HEK293 (cell line): ENCODE results near the gene SLC25A12.

Experiments used
- CTCF ChIA-PET: fragments of 350-600 bp; formaldehyde crosslinking; extraction: SDS; loops from one replicate; lab custom pipeline; 2021; ENCODE audit warnings: antibody characterized with exemption; lab: Yijun Ruan, JAX
- POLR2A ChIA-PET: fragments of 300-600 bp; formaldehyde crosslinking; extraction: SDS; loops from one replicate; lab custom pipeline; 2020; ENCODE audit warnings: antibody characterized with exemption, inconsistent platforms; lab: Yijun Ruan, JAX
- H3K27ac ChIP-seq: fragments of 200-500 bp; sonication (Bioruptor generic); 2 replicates; pipeline ENCODE4 v1.5.1; 2014; ENCODE audit warnings: low read depth, low read length, control low read depth, inconsistent platforms; ENCODE audit errors: extremely low read depth
- H3K36me3 ChIP-seq, 2 experiments: fragments of 200-500 bp in 1 of 2; sonication (Bioruptor generic) in 1 of 2; 1 replicate in 1 of 2; 2 replicates in 1 of 2; pipeline ENCODE4 v1.5.1; 2014 to 2017; ENCODE audit warnings: inconsistent platforms in 2 of 2, low read length in 2 of 2; ENCODE audit not compliant: control insufficient read depth in 2 of 2, insufficient read depth in 1 of 2
- H3K4me1 ChIP-seq: fragments of 200-500 bp; sonication (Bioruptor generic); 2 replicates; pipeline ENCODE4 v1.5.1; 2014; ENCODE audit warnings: mild to moderate bottlenecking, low read length, inconsistent platforms; ENCODE audit not compliant: control insufficient read depth, insufficient read depth
- H3K4me3 ChIP-seq: 2 replicates; pipeline ENCODE4 v1.5.1; 2011; ENCODE audit warnings: low read depth, mild to moderate bottlenecking, control low read depth, low read length, moderate library complexity
- H3K9me3 ChIP-seq: fragments of 200-500 bp; sonication (Bioruptor generic); 2 replicates; pipeline ENCODE4 v1.5.1; 2014; ENCODE audit warnings: low read depth, low read length, inconsistent platforms; ENCODE audit not compliant: control insufficient read depth, insufficient read depth
- GLI4 ChIP-seq: fragments of 450-650 bp; formaldehyde crosslinking; IDR thresholded peaks from 2 replicates; pipeline ENCODE4 v1.5.1; 2016; ENCODE audit warnings: missing biosample characterization, missing genetic modification characterization
- ZBTB17 ChIP-seq: fragments of 450-650 bp; formaldehyde crosslinking; IDR thresholded peaks from 2 replicates; pipeline ENCODE4 v1.5.1; 2016; ENCODE audit warnings: missing biosample characterization, missing genetic modification characterization
- ZBTB26 ChIP-seq: fragments of 450-650 bp; formaldehyde crosslinking; optimal IDR thresholded peaks from 2 replicates; pipeline ENCODE3; 2016; ENCODE audit warnings: missing biosample characterization, mild to moderate bottlenecking, missing genetic modification characterization
- ZNF18 ChIP-seq: fragments of 450-650 bp; formaldehyde crosslinking; IDR thresholded peaks from 2 replicates; pipeline ENCODE4 v1.5.1; 2016; ENCODE audit warnings: missing biosample characterization, missing genetic modification characterization
- ZNF202 ChIP-seq: fragments of 450-650 bp; formaldehyde crosslinking; IDR thresholded peaks from 2 replicates; pipeline ENCODE4 v1.5.1; 2016; ENCODE audit warnings: missing biosample characterization, missing genetic modification characterization, borderline replicate concordance
- ZNF211 ChIP-seq: fragments of 450-650 bp; formaldehyde crosslinking; IDR thresholded peaks from 2 replicates; pipeline ENCODE4 v1.5.1; 2016; ENCODE audit warnings: low read depth, missing biosample characterization, missing genetic modification characterization
- ZNF274 ChIP-seq, 2 experiments: fragments of 200-500 bp in 1 of 2; fragments of 450-650 bp in 1 of 2; sonication (Bioruptor generic) in 1 of 2; formaldehyde crosslinking in 1 of 2; IDR thresholded peaks; 2 replicates each; pipeline versions ENCODE4 v1.5.1 to v1.6.1; 2014 to 2016; ENCODE audit warnings: borderline replicate concordance in 1 of 2, inconsistent platforms in 1 of 2, low read length in 1 of 2, missing biosample characterization in 1 of 2, missing genetic modification characterization in 1 of 2
- ZNF416 ChIP-seq: fragments of 450-650 bp; formaldehyde crosslinking; IDR thresholded peaks from 2 replicates; pipeline ENCODE4 v1.5.1; 2016; ENCODE audit warnings: missing biosample characterization, missing genetic modification characterization
- ZNF600 ChIP-seq: fragments of 450-650 bp; formaldehyde crosslinking; IDR thresholded peaks from 2 replicates; pipeline ENCODE4 v1.5.1; 2016; ENCODE audit warnings: missing biosample characterization, missing genetic modification characterization
- ZNF776 ChIP-seq: fragments of 450-650 bp; formaldehyde crosslinking; IDR thresholded peaks from 2 replicates; pipeline ENCODE4 v1.5.0; 2017; ENCODE audit warnings: missing biosample characterization, missing genetic modification characterization, borderline replicate concordance
- ZNF837 ChIP-seq: fragments of 450-650 bp; formaldehyde crosslinking; IDR thresholded peaks from 2 replicates; pipeline ENCODE4 v1.5.1; 2016; ENCODE audit warnings: missing biosample characterization, missing genetic modification characterization
- TF ChIP-seq, protein P1 (sequence below): fragments of 450-650 bp; formaldehyde crosslinking; IDR thresholded peaks from 2 replicates; pipeline ENCODE4 v1.5.1; 2016; ENCODE audit warnings: missing biosample characterization, missing genetic modification characterization, borderline replicate concordance

Gene SLC25A12

GRCh38 chr2:171814883-171815282 is 79.2 kb downstream of the SLC25A12 start:
- no peak for TF ChIP-seq ZNF18 (tag by site-specific recombination)
- TF ChIP-seq ZBTB17 (tag by site-specific recombination) = peak; percentile 98
- Histone ChIP-seq H3K27ac (no peak overlapping the region), H3K4me1 (peaks cover 22% of the 10 kb centered on the region), H3K9me3 (no peaks in the 10 kb centered on the region), H3K4me3 (no peak overlapping the region), H3K36me3 (no peaks in the 10 kb centered on the region)
- CTCF ChIA-PET = interaction anchor here (0.6 kb wide), 1 partner anchor 301 kb away, joined by 3 read pairs; no protein-coding TSS in a partner anchor
- POLR2A ChIA-PET = interaction anchor here (0.8 kb wide), 1 partner anchor 270 kb away, joined by 3 read pairs; the partner anchor contains the start of gene DLX1

GRCh38 chr2:171814174-171814573 is 79.9 kb downstream of the SLC25A12 start:
- TF ChIP-seq ZNF837 = no peak
- Histone ChIP-seq H3K27ac (no peak overlapping the region), H3K9me3 (no peaks in the 10 kb centered on the region), H3K4me1 (peaks cover 23% of the 10 kb centered on the region), H3K36me3 (no peaks in the 10 kb centered on the region), H3K4me3 (no peak overlapping the region)
- POLR2A ChIA-PET = no interaction called here
- CTCF ChIA-PET = interaction anchor here (1.3 kb wide), 1 partner anchor 298 kb away, joined by 3 read pairs; no protein-coding TSS in a partner anchor

DNA sequence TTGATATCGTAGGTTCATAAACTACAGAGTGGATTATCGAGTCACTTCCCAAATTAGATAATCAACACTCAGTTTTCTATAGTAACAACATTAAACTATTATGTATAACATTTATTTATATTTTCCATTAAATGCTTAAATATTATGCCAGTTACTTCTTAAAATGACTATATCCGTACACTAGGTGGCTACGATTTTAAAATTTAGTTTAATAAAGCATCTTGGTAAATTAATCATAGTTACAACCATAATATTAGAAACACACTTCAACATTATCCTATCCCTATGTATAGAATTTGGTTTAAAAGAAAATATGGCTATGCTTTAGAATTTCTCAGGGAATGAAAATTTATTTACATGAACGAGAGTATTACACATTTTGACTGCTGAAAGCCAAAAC is 80.3 kb downstream of the SLC25A12 start:
- Histone ChIP-seq H3K36me3 (no peaks in the 10 kb centered on the region), H3K4me3 (no peak overlapping the region), H3K27ac (no peak overlapping the region), H3K9me3 (no peaks in the 10 kb centered on the region), H3K4me1 (peaks cover 23% of the 10 kb centered on the region)
- TF ChIP-seq ZNF776 (tag by site-specific recombination) (no peak), ZNF600 (tag by site-specific recombination) (no peak), ZNF211 (tag by site-specific recombination) (no peak), GLI4 (tag by site-specific recombination) (no peak), ZBTB26 (no peak), ZNF416 (tag by site-specific recombination) (no peak)
- ChIA-PET CTCF (interaction anchor here (0.6 to 1.3 kb wide), 3 partner anchors 238 to 1554 kb away, joined by 3 read pairs; no protein-coding TSS in a partner anchor), POLR2A (no interaction called here)

GRCh38 chr2:171813126-171813525 is 80.9 kb downstream of the SLC25A12 start:
- TF ChIP-seq ZNF202 (tag by site-specific recombination) (no peak), ZNF274 (IDR thresholded peaks at IDR 0.05; ENCODE audit: low read length) (no peak), ZNF274 (tag by site-specific recombination; IDR thresholded peaks at IDR 0.05; ENCODE audit: borderline replicate concordance) (no peak)
- TF ChIP-seq, protein P1, sequence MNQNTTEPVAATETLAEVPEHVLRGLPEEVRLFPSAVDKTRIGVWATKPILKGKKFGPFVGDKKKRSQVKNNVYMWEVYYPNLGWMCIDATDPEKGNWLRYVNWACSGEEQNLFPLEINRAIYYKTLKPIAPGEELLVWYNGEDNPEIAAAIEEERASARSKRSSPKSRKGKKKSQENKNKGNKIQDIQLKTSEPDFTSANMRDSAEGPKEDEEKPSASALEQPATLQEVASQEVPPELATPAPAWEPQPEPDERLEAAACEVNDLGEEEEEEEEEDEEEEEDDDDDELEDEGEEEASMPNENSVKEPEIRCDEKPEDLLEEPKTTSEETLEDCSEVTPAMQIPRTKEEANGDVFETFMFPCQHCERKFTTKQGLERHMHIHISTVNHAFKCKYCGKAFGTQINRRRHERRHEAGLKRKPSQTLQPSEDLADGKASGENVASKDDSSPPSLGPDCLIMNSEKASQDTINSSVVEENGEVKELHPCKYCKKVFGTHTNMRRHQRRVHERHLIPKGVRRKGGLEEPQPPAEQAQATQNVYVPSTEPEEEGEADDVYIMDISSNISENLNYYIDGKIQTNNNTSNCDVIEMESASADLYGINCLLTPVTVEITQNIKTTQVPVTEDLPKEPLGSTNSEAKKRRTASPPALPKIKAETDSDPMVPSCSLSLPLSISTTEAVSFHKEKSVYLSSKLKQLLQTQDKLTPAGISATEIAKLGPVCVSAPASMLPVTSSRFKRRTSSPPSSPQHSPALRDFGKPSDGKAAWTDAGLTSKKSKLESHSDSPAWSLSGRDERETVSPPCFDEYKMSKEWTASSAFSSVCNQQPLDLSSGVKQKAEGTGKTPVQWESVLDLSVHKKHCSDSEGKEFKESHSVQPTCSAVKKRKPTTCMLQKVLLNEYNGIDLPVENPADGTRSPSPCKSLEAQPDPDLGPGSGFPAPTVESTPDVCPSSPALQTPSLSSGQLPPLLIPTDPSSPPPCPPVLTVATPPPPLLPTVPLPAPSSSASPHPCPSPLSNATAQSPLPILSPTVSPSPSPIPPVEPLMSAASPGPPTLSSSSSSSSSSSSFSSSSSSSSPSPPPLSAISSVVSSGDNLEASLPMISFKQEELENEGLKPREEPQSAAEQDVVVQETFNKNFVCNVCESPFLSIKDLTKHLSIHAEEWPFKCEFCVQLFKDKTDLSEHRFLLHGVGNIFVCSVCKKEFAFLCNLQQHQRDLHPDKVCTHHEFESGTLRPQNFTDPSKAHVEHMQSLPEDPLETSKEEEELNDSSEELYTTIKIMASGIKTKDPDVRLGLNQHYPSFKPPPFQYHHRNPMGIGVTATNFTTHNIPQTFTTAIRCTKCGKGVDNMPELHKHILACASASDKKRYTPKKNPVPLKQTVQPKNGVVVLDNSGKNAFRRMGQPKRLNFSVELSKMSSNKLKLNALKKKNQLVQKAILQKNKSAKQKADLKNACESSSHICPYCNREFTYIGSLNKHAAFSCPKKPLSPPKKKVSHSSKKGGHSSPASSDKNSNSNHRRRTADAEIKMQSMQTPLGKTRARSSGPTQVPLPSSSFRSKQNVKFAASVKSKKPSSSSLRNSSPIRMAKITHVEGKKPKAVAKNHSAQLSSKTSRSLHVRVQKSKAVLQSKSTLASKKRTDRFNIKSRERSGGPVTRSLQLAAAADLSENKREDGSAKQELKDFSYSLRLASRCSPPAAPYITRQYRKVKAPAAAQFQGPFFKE = no peak
- ChIA-PET CTCF (interaction anchor here (0.6 to 3.8 kb wide), 9 partner anchors 106 to 1553 kb away, joined by 3 to 31 read pairs (median 3); partner anchors contain the start of gene DLX2), POLR2A (no interaction called here)
- Histone ChIP-seq H3K36me3 (no peaks in the 10 kb centered on the region), H3K4me1 (peaks cover 23% of the 10 kb centered on the region), H3K27ac (no peak overlapping the region), H3K9me3 (no peaks in the 10 kb centered on the region), H3K4me3 (no peak overlapping the region)
